Measurements from ENCODE around the gene QSOX2. TPM values are rescaled to one million over a fixed set of nuclear protein-coding genes. Genes with fewer than 3 reads are reported as not detected.

QSOX2 gene
- total and polyA plus RNA-seq, 2 experiments from 2014 or later, result 9.2 to 29.2 TPM

DNA sequence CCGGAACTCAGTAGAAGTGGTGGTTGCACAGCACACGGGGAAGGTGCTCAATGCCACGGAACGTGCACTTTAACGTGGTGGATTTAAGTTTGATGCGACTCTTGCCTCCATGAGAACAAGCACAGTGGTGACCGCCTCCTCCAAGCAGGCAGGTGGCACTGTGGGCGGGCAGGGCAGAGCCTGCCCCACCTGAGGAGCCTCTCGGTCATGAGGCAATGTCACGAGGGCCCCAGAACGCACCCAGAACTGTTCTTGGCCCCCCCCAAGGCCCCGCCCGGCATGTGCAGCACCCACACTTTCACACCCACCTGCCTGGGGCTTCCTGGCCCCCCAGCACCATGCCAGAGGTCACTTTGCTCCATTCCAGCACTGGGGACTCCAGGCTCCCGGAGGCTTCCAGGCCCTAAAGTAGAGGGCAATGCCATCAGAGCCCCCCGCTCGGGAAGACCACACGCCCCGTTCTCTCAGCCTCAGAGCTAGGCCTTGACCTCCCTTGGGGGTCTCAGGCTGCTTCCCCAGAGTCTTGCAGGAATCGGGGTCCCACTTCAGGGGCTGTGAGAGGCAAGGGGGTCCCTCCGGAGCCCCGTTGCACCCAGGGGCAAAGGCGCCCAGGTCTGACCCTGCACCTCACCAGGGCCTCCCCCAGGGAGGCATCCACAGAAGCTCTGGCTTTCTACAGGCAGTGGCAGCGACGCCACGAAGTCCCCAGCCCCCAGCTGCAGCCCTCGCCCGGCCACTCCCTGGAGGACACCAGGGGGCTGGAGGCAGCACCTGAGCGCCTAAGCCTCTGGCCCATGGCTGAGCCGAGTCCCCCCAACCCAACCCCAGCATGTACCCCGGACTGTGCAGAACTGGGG is 44.3 kb upstream of the QSOX2 start:
- peaks cover 3% of the 10 kb centered on the region for H3K27me3 Mint-ChIP-seq (ENCODE audit: insufficient read depth, low read depth, poor library complexity)
- Histone ChIP-seq H3K27ac (ENCODE audit: low read depth) (no peak overlapping the region), H4K20me1 (replicated peaks; ENCODE audit: insufficient read depth) (no peaks in the 10 kb centered on the region), H3K36me3 (ENCODE audit: insufficient read depth) (no peaks in the 10 kb centered on the region), H3F3A (replicated peaks; ENCODE audit: low read depth) (peaks cover 11% of the 10 kb centered on the region; the same call in 1 of the 2 replicates), H3K4me2 (no peak overlapping the region), H2AFZ (no peak overlapping the region), H3K4me3 (no peak overlapping the region), H3K27me3 (ENCODE audit: insufficient read depth) (no peaks in the 10 kb centered on the region), H3K79me2 (replicated peaks; ENCODE audit: insufficient read depth) (no peaks in the 10 kb centered on the region), H3K9me2 (ENCODE audit: insufficient read depth) (no peaks in the 10 kb centered on the region), H3K4me1 (ENCODE audit: insufficient read depth) (no peaks in the 10 kb centered on the region)
- ATAC-seq (peak; percentile 58), DNase-seq (ENCODE audit: low spot score) (no peak)
- H3K4me1 Mint-ChIP-seq, result no peaks in the 10 kb centered on the region
- H3K27ac Mint-ChIP-seq, result no peak overlapping the region
- no peaks in the 10 kb centered on the region for H3K36me3 Mint-ChIP-seq (ENCODE audit: low read depth)
- TF ChIP-seq JUNB (IDR thresholded peaks at IDR 0.05; ENCODE audit: unreplicated experiment), result no peak
- TF ChIP-seq CTCF (conservative IDR thresholded peaks at IDR 0.05; ENCODE audit: low read depth in 2 of 2), result peak in 1 of 2 experiments; percentile 50; a peak in 2 of 4 replicates
- H3K4me3 Mint-ChIP-seq, result no peak overlapping the region
- H3K9me3 Mint-ChIP-seq, result no peaks in the 10 kb centered on the region

- Mint-ChIP-seq H3K36me3 (ENCODE audit: low read depth) (no peaks in the 10 kb centered on the region), H3K27ac (no peak overlapping the region), H3K9me3 (no peaks in the 10 kb centered on the region), H3K4me3 (no peak overlapping the region), H3K27me3 (ENCODE audit: insufficient read depth, low read depth, poor library complexity) (peaks cover 5% of the 10 kb centered on the region), H3K4me1 (peaks cover 4% of the 10 kb centered on the region; the same call in 1 of the 3 replicates)
- Histone ChIP-seq H3K36me3 (ENCODE audit: insufficient read depth) (no peaks in the 10 kb centered on the region), H3K27ac (ENCODE audit: low read depth) (no peak overlapping the region), H3K4me2 (no peak overlapping the region), H3K79me2 (replicated peaks; ENCODE audit: insufficient read depth) (no peaks in the 10 kb centered on the region), H3K4me3 (no peak overlapping the region), H3K27me3 (ENCODE audit: insufficient read depth) (no peaks in the 10 kb centered on the region), H3K4me1 (ENCODE audit: insufficient read depth) (no peaks in the 10 kb centered on the region), H2AFZ (no peak overlapping the region), H3F3A (replicated peaks; ENCODE audit: low read depth) (peaks cover 4% of the 10 kb centered on the region; the same call in 1 of the 2 replicates), H3K9me2 (ENCODE audit: insufficient read depth) (no peaks in the 10 kb centered on the region), H4K20me1 (replicated peaks; ENCODE audit: insufficient read depth) (no peaks in the 10 kb centered on the region)
- DNase-seq (ENCODE audit: low spot score) (no peak), ATAC-seq (no peak)
- TF ChIP-seq POLR2AphosphoS5 (IDR thresholded peaks at IDR 0.05; ENCODE audit: low read depth), result no peak
- TF ChIP-seq ZNF114 (CRISPR knock-in tag; IDR thresholded peaks at IDR 0.05), result no peak
- TF ChIP-seq ETS1 (IDR thresholded peaks at IDR 0.05), result no peak
- no peak for TF ChIP-seq ZNF331 (CRISPR knock-in tag; IDR thresholded peaks at IDR 0.05; ENCODE audit: low read depth)
- TF ChIP-seq CREB1 (CRISPR knock-in tag; IDR thresholded peaks at IDR 0.05; ENCODE audit: low read depth), result no peak
- no peak for TF ChIP-seq JUNB (IDR thresholded peaks at IDR 0.05; ENCODE audit: unreplicated experiment)
- TF ChIP-seq, protein P1, sequence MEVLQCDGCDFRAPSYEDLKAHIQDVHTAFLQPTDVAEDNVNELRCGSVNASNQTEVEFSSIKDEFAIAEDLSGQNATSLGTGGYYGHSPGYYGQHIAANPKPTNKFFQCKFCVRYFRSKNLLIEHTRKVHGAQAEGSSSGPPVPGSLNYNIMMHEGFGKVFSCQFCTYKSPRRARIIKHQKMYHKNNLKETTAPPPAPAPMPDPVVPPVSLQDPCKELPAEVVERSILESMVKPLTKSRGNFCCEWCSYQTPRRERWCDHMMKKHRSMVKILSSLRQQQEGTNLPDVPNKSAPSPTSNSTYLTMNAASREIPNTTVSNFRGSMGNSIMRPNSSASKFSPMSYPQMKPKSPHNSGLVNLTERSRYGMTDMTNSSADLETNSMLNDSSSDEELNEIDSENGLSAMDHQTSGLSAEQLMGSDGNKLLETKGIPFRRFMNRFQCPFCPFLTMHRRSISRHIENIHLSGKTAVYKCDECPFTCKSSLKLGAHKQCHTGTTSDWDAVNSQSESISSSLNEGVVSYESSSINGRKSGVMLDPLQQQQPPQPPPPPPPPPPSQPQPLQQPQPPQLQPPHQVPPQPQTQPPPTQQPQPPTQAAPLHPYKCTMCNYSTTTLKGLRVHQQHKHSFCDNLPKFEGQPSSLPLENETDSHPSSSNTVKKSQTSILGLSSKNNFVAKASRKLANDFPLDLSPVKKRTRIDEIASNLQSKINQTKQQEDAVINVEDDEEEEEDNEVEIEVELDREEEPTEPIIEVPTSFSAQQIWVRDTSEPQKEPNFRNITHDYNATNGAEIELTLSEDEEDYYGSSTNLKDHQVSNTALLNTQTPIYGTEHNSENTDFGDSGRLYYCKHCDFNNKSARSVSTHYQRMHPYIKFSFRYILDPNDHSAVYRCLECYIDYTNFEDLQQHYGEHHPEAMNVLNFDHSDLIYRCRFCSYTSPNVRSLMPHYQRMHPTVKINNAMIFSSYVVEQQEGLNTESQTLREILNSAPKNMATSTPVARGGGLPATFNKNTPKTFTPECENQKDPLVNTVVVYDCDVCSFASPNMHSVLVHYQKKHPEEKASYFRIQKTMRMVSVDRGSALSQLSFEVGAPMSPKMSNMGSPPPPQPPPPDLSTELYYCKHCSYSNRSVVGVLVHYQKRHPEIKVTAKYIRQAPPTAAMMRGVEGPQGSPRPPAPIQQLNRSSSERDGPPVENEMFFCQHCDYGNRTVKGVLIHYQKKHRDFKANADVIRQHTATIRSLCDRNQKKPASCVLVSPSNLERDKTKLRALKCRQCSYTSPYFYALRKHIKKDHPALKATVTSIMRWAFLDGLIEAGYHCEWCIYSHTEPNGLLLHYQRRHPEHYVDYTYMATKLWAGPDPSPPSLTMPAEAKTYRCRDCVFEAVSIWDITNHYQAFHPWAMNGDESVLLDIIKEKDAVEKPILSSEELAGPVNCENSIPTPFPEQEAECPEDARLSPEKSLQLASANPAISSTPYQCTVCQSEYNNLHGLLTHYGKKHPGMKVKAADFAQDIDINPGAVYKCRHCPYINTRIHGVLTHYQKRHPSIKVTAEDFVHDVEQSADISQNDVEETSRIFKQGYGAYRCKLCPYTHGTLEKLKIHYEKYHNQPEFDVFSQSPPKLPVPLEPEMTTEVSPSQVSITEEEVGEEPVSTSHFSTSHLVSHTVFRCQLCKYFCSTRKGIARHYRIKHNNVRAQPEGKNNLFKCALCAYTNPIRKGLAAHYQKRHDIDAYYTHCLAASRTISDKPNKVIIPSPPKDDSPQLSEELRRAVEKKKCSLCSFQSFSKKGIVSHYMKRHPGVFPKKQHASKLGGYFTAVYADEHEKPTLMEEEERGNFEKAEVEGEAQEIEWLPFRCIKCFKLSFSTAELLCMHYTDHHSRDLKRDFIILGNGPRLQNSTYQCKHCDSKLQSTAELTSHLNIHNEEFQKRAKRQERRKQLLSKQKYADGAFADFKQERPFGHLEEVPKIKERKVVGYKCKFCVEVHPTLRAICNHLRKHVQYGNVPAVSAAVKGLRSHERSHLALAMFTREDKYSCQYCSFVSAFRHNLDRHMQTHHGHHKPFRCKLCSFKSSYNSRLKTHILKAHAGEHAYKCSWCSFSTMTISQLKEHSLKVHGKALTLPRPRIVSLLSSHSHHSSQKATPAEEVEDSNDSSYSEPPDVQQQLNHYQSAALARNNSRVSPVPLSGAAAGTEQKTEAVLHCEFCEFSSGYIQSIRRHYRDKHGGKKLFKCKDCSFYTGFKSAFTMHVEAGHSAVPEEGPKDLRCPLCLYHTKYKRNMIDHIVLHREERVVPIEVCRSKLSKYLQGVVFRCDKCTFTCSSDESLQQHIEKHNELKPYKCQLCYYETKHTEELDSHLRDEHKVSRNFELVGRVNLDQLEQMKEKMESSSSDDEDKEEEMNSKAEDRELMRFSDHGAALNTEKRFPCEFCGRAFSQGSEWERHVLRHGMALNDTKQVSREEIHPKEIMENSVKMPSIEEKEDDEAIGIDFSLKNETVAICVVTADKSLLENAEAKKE (CRISPR knock-in tag; IDR thresholded peaks at IDR 0.05), result no peak
- no peak for TF ChIP-seq NANOG (IDR thresholded peaks at IDR 0.05; ENCODE audit: borderline replicate concordance)
- TF ChIP-seq EZH2 (IDR thresholded peaks at IDR 0.05; ENCODE audit: low read depth, unreplicated experiment), result no peak
These were observed 42.5 kb upstream of the QSOX2 start for GRCh38 chr9:136287960-136288753.
